T-helper 17 cell (primary cell): ENCODE data around the gene SMIM24. TPM values are rescaled to one million over a fixed set of nuclear protein-coding genes. Genes with fewer than 3 reads are reported as not detected.

Source experiments
- ATAC-seq: fragments of 150-1000 bp; cut with Tn5 transposase; 2 replicates; pipeline ENCODE4 v1.10.0; 2021; ENCODE audit warnings: mild to moderate bottlenecking, moderate library complexity
- DNase-seq, 3 donors: peaks; one replicate each; pipeline versions ENCODE4 v3.0.0 to v3.0.0-alpha.2; 2020 to 2021
- H3K9me3 ChIP-seq: one replicate; pipeline ENCODE4 v1.7.0; 2013; ENCODE audit warnings: low read length, mild to moderate bottlenecking; ENCODE audit not compliant: control insufficient read depth, poor library complexity, severe bottlenecking
- H3K27ac Mint-ChIP-seq: one replicate; pipeline ENCODE4 v1.8.0; 2022; ENCODE audit warnings: mild to moderate bottlenecking, moderate library complexity, mixed read lengths
- H3K27me3 Mint-ChIP-seq: one replicate; pipeline ENCODE4 v1.8.0; 2022; ENCODE audit warnings: mixed read lengths
- H3K36me3 Mint-ChIP-seq: one replicate; pipeline ENCODE4 v1.8.0; 2022; ENCODE audit warnings: low read depth, mixed read lengths
- H3K4me1 Mint-ChIP-seq: one replicate; pipeline ENCODE4 v1.8.0; 2022; ENCODE audit warnings: mild to moderate bottlenecking, mixed read lengths
- H3K4me3 Mint-ChIP-seq: one replicate; pipeline ENCODE4 v1.8.0; 2022; ENCODE audit warnings: mild to moderate bottlenecking, moderate library complexity, mixed read lengths
- total RNA-seq, 4 donors: library from RNA in 2 of 4; stranded (reverse) in 2 of 4; gene quantifications; one replicate each; pipeline ENCODE4 v1.2.3 and lab custom pipeline; 2022 to 2026

The SMIM24 gene
- total RNA-seq, 2 donors from 2014 or later: not detected

GRCh38 chr19:3520166-3521103 lies 40.1 kb upstream of the SMIM24 start:
- peak overlapping the region; percentile 67 for H3K27ac Mint-ChIP-seq

GRCh38 chr19:3519126-3519525 lies 38.8 kb upstream of the SMIM24 start:
- no peaks in the 10 kb centered on the region for H3K9me3 ChIP-seq
- Mint-ChIP-seq H3K4me1 (peaks cover 29% of the 10 kb centered on the region), H3K4me3 (no peak overlapping the region), H3K36me3 (peaks cover 6% of the 10 kb centered on the region), H3K27me3 (no peaks in the 10 kb centered on the region), H3K27ac (peak overlapping the region; percentile 24)
- DNase-seq: no peak
- ATAC-seq: no peak

More at GRCh38 chr19:3520166-3521103, 40.1 kb upstream of the SMIM24 start:
- Mint-ChIP-seq H3K4me1 (peaks cover 21% of the 10 kb centered on the region), H3K27me3 (no peaks in the 10 kb centered on the region), H3K4me3 (no peak overlapping the region), H3K36me3 (peaks cover 6% of the 10 kb centered on the region)
- H3K9me3 ChIP-seq: no peaks in the 10 kb centered on the region
- DNase-seq (no peak), ATAC-seq (no peak)

GRCh38 chr19:3518659-3519058 lies 38.3 kb upstream of the SMIM24 start:
- H3K27ac Mint-ChIP-seq: peak overlapping the region; percentile 24
- no peak overlapping the region for H3K4me3 Mint-ChIP-seq
- DNase-seq (no peak), ATAC-seq (no peak)
- peaks cover 2% of the 10 kb centered on the region for H3K36me3 Mint-ChIP-seq
- H3K27me3 Mint-ChIP-seq: no peaks in the 10 kb centered on the region
- H3K4me1 Mint-ChIP-seq: peaks cover 25% of the 10 kb centered on the region
- H3K9me3 ChIP-seq: no peaks in the 10 kb centered on the region

- DNase-seq (no peak), ATAC-seq (no peak)
- H3K27ac Mint-ChIP-seq: peak overlapping the region; percentile 24
- peaks cover 2% of the 10 kb centered on the region for H3K36me3 Mint-ChIP-seq
- H3K27me3 Mint-ChIP-seq: no peaks in the 10 kb centered on the region
- peaks cover 25% of the 10 kb centered on the region for H3K4me1 Mint-ChIP-seq
- no peaks in the 10 kb centered on the region for H3K9me3 ChIP-seq
- no peak overlapping the region for H3K4me3 Mint-ChIP-seq
Measured at GRCh38 chr19:3518255-3518654, 37.9 kb upstream of the SMIM24 start.

GRCh38 chr19:3517638-3518037 lies 37.3 kb upstream of the SMIM24 start:
- no peak overlapping the region for H3K27ac Mint-ChIP-seq
- no peaks in the 10 kb centered on the region for H3K27me3 Mint-ChIP-seq
- no peak for DNase-seq
- H3K4me3 Mint-ChIP-seq: no peak overlapping the region
- ATAC-seq: no peak
- no peaks in the 10 kb centered on the region for H3K9me3 ChIP-seq
- peaks cover 2% of the 10 kb centered on the region for H3K36me3 Mint-ChIP-seq
- peaks cover 25% of the 10 kb centered on the region for H3K4me1 Mint-ChIP-seq

DNA sequence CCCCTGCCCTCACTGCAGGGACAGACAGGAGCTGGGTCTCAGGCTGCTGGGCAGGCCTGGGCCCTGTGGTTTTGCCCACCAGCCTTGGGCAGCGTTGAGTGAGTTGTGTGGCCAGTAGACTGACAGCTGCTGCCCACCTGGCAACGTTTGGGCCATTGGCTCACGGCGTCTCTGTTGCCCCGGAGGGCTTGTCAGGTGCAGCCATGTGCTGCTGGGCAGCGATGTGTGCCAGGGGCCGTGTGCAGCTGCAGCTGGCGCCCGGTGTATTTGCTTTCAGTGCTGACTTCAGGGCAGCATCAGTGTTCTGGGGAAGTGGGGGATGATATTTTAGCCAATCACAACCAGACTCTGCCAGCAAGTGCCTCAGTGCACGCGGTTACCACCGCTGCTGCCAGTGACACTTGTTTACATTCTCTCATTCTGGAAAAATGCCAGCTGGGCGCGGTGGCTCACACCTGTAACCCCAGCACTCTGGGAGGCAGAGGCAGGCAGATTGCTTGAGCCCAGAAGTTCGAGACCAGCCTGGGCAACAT lies 36.4 kb upstream of the SMIM24 start:
- Mint-ChIP-seq H3K27me3 (no peaks in the 10 kb centered on the region), H3K27ac (peak overlapping the region; percentile 68), H3K36me3 (peaks cover 2% of the 10 kb centered on the region), H3K4me3 (peak overlapping the region; percentile 55), H3K4me1 (peaks cover 28% of the 10 kb centered on the region)
- no peaks in the 10 kb centered on the region for H3K9me3 ChIP-seq
- peak; percentile 84 for ATAC-seq
- DNase-seq: no peak

GRCh38 chr19:3515891-3516422 lies 35.6 kb upstream of the SMIM24 start:
- Mint-ChIP-seq H3K4me1 (peaks cover 30% of the 10 kb centered on the region), H3K27me3 (no peaks in the 10 kb centered on the region), H3K4me3 (no peak overlapping the region), H3K27ac (peak overlapping the region; percentile 68), H3K36me3 (peaks cover 2% of the 10 kb centered on the region)
- ATAC-seq (no peak), DNase-seq (no peak)
- no peaks in the 10 kb centered on the region for H3K9me3 ChIP-seq

DNA sequence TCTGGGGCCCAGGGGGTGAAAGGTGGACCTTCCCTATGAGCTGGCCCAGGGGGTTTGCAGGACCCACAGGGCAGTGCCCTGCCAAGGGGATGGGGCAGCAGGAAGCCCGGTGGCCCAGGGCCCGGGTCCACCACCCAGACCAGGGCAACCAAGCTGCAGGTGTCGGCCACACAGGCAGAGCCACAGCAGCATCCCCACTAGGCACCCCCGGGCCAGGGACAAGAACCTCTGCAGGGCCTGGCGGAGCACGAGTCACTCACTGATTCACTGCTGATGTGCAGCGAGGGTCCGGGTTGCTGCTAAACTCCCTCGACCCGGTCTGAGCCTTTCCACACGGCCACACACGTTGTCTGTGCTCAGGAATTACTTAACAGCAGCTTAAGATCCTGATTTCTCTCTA lies 34.6 kb upstream of the SMIM24 start:
- Mint-ChIP-seq H3K27me3 (no peaks in the 10 kb centered on the region), H3K4me3 (no peak overlapping the region), H3K4me1 (peaks cover 32% of the 10 kb centered on the region), H3K27ac (peak overlapping the region; percentile 68), H3K36me3 (peaks cover 2% of the 10 kb centered on the region)
- ATAC-seq: no peak
- DNase-seq: no peak
- H3K9me3 ChIP-seq: no peaks in the 10 kb centered on the region

- peaks cover 2% of the 10 kb centered on the region for H3K36me3 Mint-ChIP-seq
- H3K4me1 Mint-ChIP-seq: peaks cover 43% of the 10 kb centered on the region
- ATAC-seq (no peak), DNase-seq (no peak)
- H3K9me3 ChIP-seq: no peaks in the 10 kb centered on the region
- H3K27ac Mint-ChIP-seq: no peak overlapping the region
- no peak overlapping the region for H3K4me3 Mint-ChIP-seq
- H3K27me3 Mint-ChIP-seq: no peaks in the 10 kb centered on the region
Measured at GRCh38 chr19:3513229-3514140, 33.2 kb upstream of the SMIM24 start.

DNA sequence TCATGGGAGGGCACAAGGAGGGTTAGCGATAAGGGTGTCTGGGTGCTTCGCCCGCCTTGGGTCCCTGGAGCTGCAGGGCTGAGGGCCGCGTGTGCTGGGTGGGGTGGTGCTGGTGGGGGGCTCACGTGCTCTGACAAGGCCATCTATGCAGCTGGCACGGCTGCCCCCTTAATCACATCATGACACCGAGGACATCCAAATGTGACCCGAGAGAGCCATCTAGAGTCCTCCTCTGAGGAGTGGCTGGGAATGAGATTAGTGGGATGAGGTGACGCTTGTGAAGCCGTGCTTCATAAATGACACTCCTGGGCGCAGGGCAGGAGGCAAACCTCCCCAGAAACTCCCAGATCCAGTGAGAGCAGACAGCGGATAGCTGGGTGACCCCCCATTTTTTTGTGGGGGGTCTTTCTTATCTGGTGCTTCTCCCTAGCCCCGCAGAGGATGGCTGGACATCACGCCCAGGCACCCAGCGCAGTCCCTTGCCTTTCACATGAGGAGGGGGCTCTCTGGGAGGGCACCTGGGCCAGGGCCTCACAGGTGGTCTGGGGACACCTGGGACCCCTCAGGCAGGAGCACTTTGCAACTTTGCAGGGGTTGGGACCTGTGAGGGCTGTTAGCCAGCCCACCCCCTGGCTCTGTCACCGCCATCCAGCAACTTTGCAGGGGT lies 32.4 kb upstream of the SMIM24 start:
- H3K27me3 Mint-ChIP-seq: no peaks in the 10 kb centered on the region
- no peak overlapping the region for H3K4me3 Mint-ChIP-seq
- peaks cover 45% of the 10 kb centered on the region for H3K4me1 Mint-ChIP-seq
- peak overlapping the region; percentile 11 for H3K27ac Mint-ChIP-seq
- ATAC-seq (no peak), DNase-seq (no peak)
- peaks cover 2% of the 10 kb centered on the region for H3K36me3 Mint-ChIP-seq
- no peaks in the 10 kb centered on the region for H3K9me3 ChIP-seq

DNA sequence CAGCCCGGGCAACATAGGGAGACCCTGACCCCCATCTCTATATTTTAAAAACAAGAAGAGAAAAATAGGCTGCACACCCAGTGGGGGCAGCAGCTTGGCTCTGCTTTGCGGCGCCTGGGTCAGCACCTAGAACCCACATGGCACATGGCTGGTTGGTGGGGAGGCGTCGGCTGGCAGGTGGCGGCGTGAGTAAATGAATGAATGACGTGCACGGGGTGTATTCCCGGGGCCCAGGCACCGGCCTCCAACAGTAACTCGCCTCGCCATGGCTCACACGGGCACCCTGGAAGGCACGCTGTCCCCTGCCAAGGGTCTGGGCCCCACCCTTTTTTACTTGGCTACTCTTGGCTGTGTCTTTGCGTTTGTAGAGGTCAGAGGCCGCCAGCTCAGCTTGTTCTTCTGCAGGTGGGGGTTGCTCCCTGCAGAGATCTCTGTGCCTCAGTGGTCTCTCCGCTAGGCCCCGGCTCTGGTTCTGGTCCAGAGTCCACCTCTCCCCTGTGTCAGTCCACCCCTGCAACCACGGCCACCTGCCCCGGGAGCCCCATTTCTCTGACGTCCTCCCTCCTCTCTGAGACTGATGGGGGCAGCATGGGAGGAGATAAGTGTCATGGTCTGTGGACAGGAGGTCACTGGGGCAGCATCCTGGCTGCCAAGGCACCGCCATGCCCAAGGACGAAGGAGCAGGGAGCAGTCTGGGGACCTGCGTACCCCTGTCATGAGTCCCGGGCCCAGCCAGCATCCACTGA lies 31.4 kb upstream of the SMIM24 start:
- peaks cover 49% of the 10 kb centered on the region for H3K4me1 Mint-ChIP-seq
- no peaks in the 10 kb centered on the region for H3K27me3 Mint-ChIP-seq
- no peaks in the 10 kb centered on the region for H3K9me3 ChIP-seq
- no peak for ATAC-seq
- peak overlapping the region; percentile 11 for H3K27ac Mint-ChIP-seq
- DNase-seq: no peak
- H3K4me3 Mint-ChIP-seq: peak overlapping the region; percentile 53
- H3K36me3 Mint-ChIP-seq: peaks cover 2% of the 10 kb centered on the region

GRCh38 chr19:3510727-3511126 lies 30.4 kb upstream of the SMIM24 start:
- no peak for ATAC-seq
- no peak for DNase-seq
- Mint-ChIP-seq H3K4me1 (peaks cover 44% of the 10 kb centered on the region), H3K27me3 (no peaks in the 10 kb centered on the region), H3K27ac (no peak overlapping the region), H3K36me3 (peaks cover 4% of the 10 kb centered on the region), H3K4me3 (no peak overlapping the region)
- H3K9me3 ChIP-seq: no peaks in the 10 kb centered on the region
